ENCODE results near the gene INPP5A.

INPP5A gene

GRCh38 chr10:132711613-132712121 lies 174.1 kb downstream of the INPP5A start:
- Histone ChIP-seq H3K9me3 (ENCODE audit: insufficient read depth, low read depth, low read length) (peaks cover 21% of the 10 kb centered on the region), H2BK12ac (ENCODE audit: low read length) (no peak overlapping the region), H2BK5ac (ENCODE audit: low read depth, low read length, poor library complexity) (no peak overlapping the region), H3K27me3 (ENCODE audit: insufficient read depth, low read length) (no peaks in the 10 kb centered on the region), H2BK120ac (ENCODE audit: insufficient read depth, low read length, poor library complexity) (no peak overlapping the region), H3K4me1 (ENCODE audit: control insufficient read depth in 1 of 2, insufficient read depth in 2 of 2, low read length in 2 of 2) (peaks cover 2 to 5% of the 10 kb centered on the region in 2 experiments), H3K79me1 (ENCODE audit: low read length) (no peaks in the 10 kb centered on the region), H3K14ac (ENCODE audit: low read length) (no peak overlapping the region), H3K4me2 (ENCODE audit: low read length) (no peak overlapping the region), H4K91ac (ENCODE audit: low read depth, low read length) (no peak overlapping the region), H4K12ac (ENCODE audit: low read depth, low read length) (no peak overlapping the region), H3K23ac (ENCODE audit: low read length) (no peak overlapping the region), H3K9ac (ENCODE audit: low read length) (no peak overlapping the region), H3K27ac (ENCODE audit: low read depth, low read length) (no peak overlapping the region), H3K36me3 (ENCODE audit: control insufficient read depth in 1 of 2, insufficient read depth in 2 of 2, low read length in 2 of 2) (peaks cover 13 to 23% of the 10 kb centered on the region in 2 experiments), H3K4me3 (ENCODE audit: low read depth, low read length) (no peak overlapping the region), H3K18ac (ENCODE audit: low read length) (no peak overlapping the region), H2AK5ac (ENCODE audit: low read length) (no peak overlapping the region), H4K8ac (ENCODE audit: low read depth, low read length) (no peak overlapping the region), H3K4ac (ENCODE audit: low read depth, low read length) (no peak overlapping the region), H2AFZ (ENCODE audit: insufficient read depth, low read length, poor library complexity) (no peak overlapping the region), H3K79me2 (ENCODE audit: control insufficient read depth, insufficient read depth, low read length, poor library complexity) (no peaks in the 10 kb centered on the region)
- DNase-seq, result no peak
- no CpG with 5 or more reads among the region's 13 CpGs for WGBS (ENCODE audit: extremely low coverage, insufficient coverage, insufficient read length)

GRCh38 chr10:132712291-132712690 lies 174.7 kb downstream of the INPP5A start:
- Histone ChIP-seq H2AFZ (ENCODE audit: insufficient read depth, low read length, poor library complexity) (no peak overlapping the region), H4K91ac (ENCODE audit: low read depth, low read length) (no peak overlapping the region), H3K18ac (ENCODE audit: low read length) (no peak overlapping the region), H3K14ac (ENCODE audit: low read length) (no peak overlapping the region), H2BK5ac (ENCODE audit: low read depth, low read length, poor library complexity) (no peak overlapping the region), H3K36me3 (ENCODE audit: control insufficient read depth in 1 of 2, insufficient read depth in 2 of 2, low read length in 2 of 2) (peaks cover 9 to 23% of the 10 kb centered on the region in 2 experiments), H3K27me3 (ENCODE audit: insufficient read depth, low read length) (no peaks in the 10 kb centered on the region), H3K27ac (ENCODE audit: low read depth, low read length) (no peak overlapping the region), H4K8ac (ENCODE audit: low read depth, low read length) (no peak overlapping the region), H2BK12ac (ENCODE audit: low read length) (no peak overlapping the region), H3K4me3 (ENCODE audit: low read depth, low read length) (no peak overlapping the region), H3K4me1 (ENCODE audit: control insufficient read depth in 1 of 2, insufficient read depth in 2 of 2, low read length in 2 of 2) (peaks cover 2 to 5% of the 10 kb centered on the region in 2 experiments), H3K9me3 (ENCODE audit: insufficient read depth, low read depth, low read length) (peaks cover 18% of the 10 kb centered on the region), H3K23ac (ENCODE audit: low read length) (no peak overlapping the region), H3K79me1 (ENCODE audit: low read length) (no peaks in the 10 kb centered on the region), H3K9ac (ENCODE audit: low read length) (no peak overlapping the region), H2BK120ac (ENCODE audit: insufficient read depth, low read length, poor library complexity) (no peak overlapping the region), H3K4ac (ENCODE audit: low read depth, low read length) (no peak overlapping the region), H3K79me2 (ENCODE audit: control insufficient read depth, insufficient read depth, low read length, poor library complexity) (no peaks in the 10 kb centered on the region), H4K12ac (ENCODE audit: low read depth, low read length) (no peak overlapping the region), H2AK5ac (ENCODE audit: low read length) (no peak overlapping the region), H3K4me2 (ENCODE audit: low read length) (no peak overlapping the region)
- WGBS (ENCODE audit: extremely low coverage, insufficient coverage, insufficient read length), result no CpG with 5 or more reads among the region's 10 CpGs
- DNase-seq, result no peak

- no peaks in the 10 kb centered on the region for H3K79me2 ChIP-seq (ENCODE audit: control insufficient read depth, insufficient read depth, low read length, poor library complexity)
- no peak overlapping the region for H3K4ac ChIP-seq (ENCODE audit: low read depth, low read length)
- no peak overlapping the region for H3K27ac ChIP-seq (ENCODE audit: low read depth, low read length)
- H2AFZ ChIP-seq (ENCODE audit: insufficient read depth, low read length, poor library complexity), result no peak overlapping the region
- H3K79me1 ChIP-seq (ENCODE audit: low read length), result no peaks in the 10 kb centered on the region
- H2BK12ac ChIP-seq (ENCODE audit: low read length), result no peak overlapping the region
- H3K9me3 ChIP-seq (ENCODE audit: insufficient read depth, low read depth, low read length), result peaks cover 19% of the 10 kb centered on the region
- no peak overlapping the region for H4K12ac ChIP-seq (ENCODE audit: low read depth, low read length)
- peaks cover 9 to 23% of the 10 kb centered on the region in 2 experiments for H3K36me3 ChIP-seq (ENCODE audit: control insufficient read depth in 1 of 2, insufficient read depth in 2 of 2, low read length in 2 of 2)
- no peak overlapping the region for H3K18ac ChIP-seq (ENCODE audit: low read length)
- no peak overlapping the region for H2BK120ac ChIP-seq (ENCODE audit: insufficient read depth, low read length, poor library complexity)
- WGBS (ENCODE audit: extremely low coverage, insufficient coverage, insufficient read length), result no CpG with 5 or more reads among the region's 6 CpGs
- no peak overlapping the region for H3K4me2 ChIP-seq (ENCODE audit: low read length)
- DNase-seq, result no peak
- H2BK5ac ChIP-seq (ENCODE audit: low read depth, low read length, poor library complexity), result no peak overlapping the region
- H3K4me3 ChIP-seq (ENCODE audit: low read depth, low read length), result peak overlapping the region; percentile 48
- no peak overlapping the region for H3K23ac ChIP-seq (ENCODE audit: low read length)
- no peaks in the 10 kb centered on the region for H3K27me3 ChIP-seq (ENCODE audit: insufficient read depth, low read length)
- H4K8ac ChIP-seq (ENCODE audit: low read depth, low read length), result no peak overlapping the region
- H3K9ac ChIP-seq (ENCODE audit: low read length), result no peak overlapping the region
- H3K14ac ChIP-seq (ENCODE audit: low read length), result no peak overlapping the region
- peaks cover 2 to 5% of the 10 kb centered on the region in 2 experiments for H3K4me1 ChIP-seq (ENCODE audit: control insufficient read depth in 1 of 2, insufficient read depth in 2 of 2, low read length in 2 of 2)
- H2AK5ac ChIP-seq (ENCODE audit: low read length), result no peak overlapping the region
- H4K91ac ChIP-seq (ENCODE audit: low read depth, low read length), result no peak overlapping the region
Measured at GRCh38 chr10:132712743-132713142, 175.2 kb downstream of the INPP5A start.

GRCh38 chr10:132713421-132714095 lies 176.0 kb downstream of the INPP5A start:
- no peak overlapping the region for H3K23ac ChIP-seq (ENCODE audit: low read length)
- H2AK5ac ChIP-seq (ENCODE audit: low read length), result no peak overlapping the region
- H4K8ac ChIP-seq (ENCODE audit: low read depth, low read length), result no peak overlapping the region
- WGBS (ENCODE audit: extremely low coverage, insufficient coverage, insufficient read length), result no CpG with 5 or more reads among the region's 29 CpGs
- H3K4me2 ChIP-seq (ENCODE audit: low read length), result no peak overlapping the region
- no peak overlapping the region for H3K4ac ChIP-seq (ENCODE audit: low read depth, low read length)
- H3K27me3 ChIP-seq (ENCODE audit: insufficient read depth, low read length), result no peaks in the 10 kb centered on the region
- H3K36me3 ChIP-seq (ENCODE audit: control insufficient read depth in 1 of 2, insufficient read depth in 2 of 2, low read length in 2 of 2), result peaks cover 6 to 19% of the 10 kb centered on the region in 2 experiments
- peaks cover 2 to 5% of the 10 kb centered on the region in 2 experiments for H3K4me1 ChIP-seq (ENCODE audit: control insufficient read depth in 1 of 2, insufficient read depth in 2 of 2, low read length in 2 of 2)
- H2AFZ ChIP-seq (ENCODE audit: insufficient read depth, low read length, poor library complexity), result no peak overlapping the region
- no peak overlapping the region for H3K27ac ChIP-seq (ENCODE audit: low read depth, low read length)
- H4K12ac ChIP-seq (ENCODE audit: low read depth, low read length), result no peak overlapping the region
- H3K79me2 ChIP-seq (ENCODE audit: control insufficient read depth, insufficient read depth, low read length, poor library complexity), result no peaks in the 10 kb centered on the region
- DNase-seq, result no peak
- H2BK5ac ChIP-seq (ENCODE audit: low read depth, low read length, poor library complexity), result no peak overlapping the region
- H3K14ac ChIP-seq (ENCODE audit: low read length), result no peak overlapping the region
- H3K18ac ChIP-seq (ENCODE audit: low read length), result no peak overlapping the region
- no peak overlapping the region for H2BK12ac ChIP-seq (ENCODE audit: low read length)
- H3K4me3 ChIP-seq (ENCODE audit: low read depth, low read length), result no peak overlapping the region
- H3K9me3 ChIP-seq (ENCODE audit: insufficient read depth, low read depth, low read length), result peaks cover 22% of the 10 kb centered on the region
- H3K79me1 ChIP-seq (ENCODE audit: low read length), result no peaks in the 10 kb centered on the region
- H2BK120ac ChIP-seq (ENCODE audit: insufficient read depth, low read length, poor library complexity), result no peak overlapping the region
- no peak overlapping the region for H3K9ac ChIP-seq (ENCODE audit: low read length)
- no peak overlapping the region for H4K91ac ChIP-seq (ENCODE audit: low read depth, low read length)
